SH-SY5Y (cell line): ENCODE results near the gene NUDT12.

Experiments used
- GATA2 ChIP-seq: IDR thresholded peaks from 2 replicates; pipeline ENCODE4 v1.6.1; 2011; ENCODE audit warnings: mild to moderate bottlenecking, low read depth, low read length
- GATA3 ChIP-seq: IDR thresholded peaks from 2 replicates; pipeline ENCODE4 v1.6.1; 2011; ENCODE audit warnings: low read depth, mild to moderate bottlenecking, low read length, moderate library complexity

Gene NUDT12

DNA sequence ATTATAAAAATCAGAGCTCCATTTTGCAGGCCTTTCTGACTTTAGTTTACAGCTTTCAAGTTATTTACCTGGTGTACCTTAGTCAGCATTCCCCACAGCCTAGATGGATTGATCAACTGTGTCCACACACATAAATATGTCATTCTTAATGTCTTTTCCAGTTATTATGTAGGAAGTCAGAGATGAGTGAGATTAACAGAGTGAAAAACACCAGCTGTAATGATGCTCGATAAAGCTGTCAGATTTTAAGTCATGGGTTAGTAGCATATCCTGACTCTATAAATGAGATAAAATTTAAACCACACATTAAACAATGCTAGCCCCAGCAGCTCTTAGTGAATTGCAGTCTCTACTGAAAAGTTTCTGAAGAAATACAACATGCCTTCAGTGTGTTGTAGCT, 48.9 kb downstream of the NUDT12 start:
- TF ChIP-seq GATA2 (peak; percentile 60; the same call in 1 of the 2 replicates), GATA3 (peak; percentile 76)

DNA sequence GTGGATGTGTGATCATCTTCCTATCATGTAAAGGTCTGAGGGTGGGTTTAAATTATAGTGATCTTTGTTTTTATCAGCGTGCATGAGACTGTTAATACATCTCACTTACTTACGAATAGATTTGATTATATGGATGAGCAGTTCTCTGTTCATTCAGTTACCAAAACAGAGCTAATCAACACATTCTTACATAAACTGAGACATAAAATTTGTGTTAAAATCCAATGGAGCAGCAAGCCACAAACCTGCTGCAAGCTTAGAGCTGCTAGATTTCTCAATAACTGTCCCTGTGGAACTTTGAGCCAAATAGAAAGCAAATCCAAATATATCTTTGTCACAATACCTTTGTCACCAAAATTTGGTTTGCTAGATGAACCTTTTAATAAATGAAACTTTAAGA, 50.1 kb downstream of the NUDT12 start:
- TF ChIP-seq GATA2 (no peak), GATA3 (no peak)

DNA sequence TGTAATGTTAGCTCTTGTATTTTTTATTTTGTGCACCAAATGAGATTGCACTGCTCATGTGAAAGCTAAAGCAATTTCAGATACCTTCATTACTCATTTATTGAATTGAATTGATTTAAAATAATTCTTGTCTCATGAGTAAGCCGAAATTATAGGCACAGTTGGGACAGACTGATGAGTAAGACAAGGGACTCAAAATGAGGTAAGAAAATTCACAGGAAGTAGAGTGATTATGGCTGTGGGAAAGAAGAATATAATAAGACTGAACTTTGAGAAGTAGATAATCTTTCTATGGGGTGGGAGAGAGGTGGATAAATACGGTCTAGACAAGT, 51.1 kb downstream of the NUDT12 start:
- no peak for TF ChIP-seq GATA2
- no peak for TF ChIP-seq GATA3

DNA sequence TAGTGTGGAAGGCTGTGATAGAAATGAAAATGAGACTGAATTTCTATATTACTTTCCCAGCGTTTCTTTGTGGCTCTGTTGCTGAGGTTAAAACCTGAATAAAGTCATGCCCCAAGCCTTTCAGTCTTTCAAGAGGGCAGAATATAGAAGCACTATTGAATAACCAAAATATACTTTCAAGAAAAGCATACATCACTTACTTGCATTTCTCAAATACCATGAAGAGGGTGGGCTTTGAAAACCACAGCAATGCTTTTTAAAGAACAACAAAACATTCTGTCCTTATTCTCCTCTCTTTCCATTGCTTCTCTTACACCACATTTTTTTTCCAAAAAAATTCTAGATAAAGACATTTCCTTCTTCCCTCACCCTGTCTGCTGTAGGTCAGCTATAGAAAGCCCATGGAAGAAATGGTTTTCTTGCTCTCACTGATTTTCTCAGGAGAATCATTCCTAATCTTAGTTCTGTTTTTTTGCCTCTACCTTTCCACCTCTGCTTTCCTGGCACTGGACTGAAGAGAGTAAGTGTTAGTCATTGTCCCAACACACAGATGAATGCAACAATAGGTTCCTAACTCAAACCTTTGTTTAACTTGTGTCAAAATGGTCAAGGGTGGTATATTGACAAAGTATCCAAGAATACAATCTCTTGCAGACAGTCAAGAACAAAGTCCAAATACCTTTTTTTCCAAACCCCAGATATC, 51.6 kb downstream of the NUDT12 start:
- TF ChIP-seq GATA2 = no peak
- no peak for TF ChIP-seq GATA3

DNA sequence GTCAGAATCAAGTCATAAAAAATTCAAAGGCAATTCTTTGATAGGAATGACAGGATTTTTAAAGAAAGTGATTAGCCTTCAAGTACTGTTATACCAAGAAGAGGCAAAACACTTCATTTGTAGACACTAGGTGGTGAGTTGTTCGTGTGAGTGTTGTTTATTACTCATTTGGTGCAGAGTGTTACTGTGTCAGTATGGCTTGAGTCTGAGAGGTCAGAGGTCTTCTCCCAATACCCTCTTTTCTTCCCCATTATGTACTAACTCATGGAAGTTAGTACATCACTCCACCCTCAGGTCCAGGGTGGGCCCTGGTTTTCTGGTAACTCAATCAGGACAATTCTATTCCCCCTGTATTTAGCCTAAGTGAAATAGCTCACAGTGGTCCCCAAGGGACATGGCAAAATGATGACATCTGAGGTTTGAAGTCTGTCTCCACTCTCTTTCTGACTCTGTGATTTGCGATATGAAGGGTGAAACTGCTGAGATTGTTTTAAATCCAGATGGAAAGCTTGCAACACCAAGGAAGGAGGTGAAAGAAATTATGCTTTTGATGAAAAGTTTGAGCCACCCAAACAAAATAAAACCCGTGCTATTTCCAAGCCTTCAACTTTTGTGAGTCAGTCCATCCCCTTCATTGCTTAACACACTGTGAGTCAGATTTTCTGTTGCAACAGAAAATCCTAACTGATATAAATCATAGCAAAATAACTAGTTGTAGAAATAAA, 56.8 kb downstream of the NUDT12 start:
- TF ChIP-seq GATA3 (no peak), GATA2 (no peak)

DNA sequence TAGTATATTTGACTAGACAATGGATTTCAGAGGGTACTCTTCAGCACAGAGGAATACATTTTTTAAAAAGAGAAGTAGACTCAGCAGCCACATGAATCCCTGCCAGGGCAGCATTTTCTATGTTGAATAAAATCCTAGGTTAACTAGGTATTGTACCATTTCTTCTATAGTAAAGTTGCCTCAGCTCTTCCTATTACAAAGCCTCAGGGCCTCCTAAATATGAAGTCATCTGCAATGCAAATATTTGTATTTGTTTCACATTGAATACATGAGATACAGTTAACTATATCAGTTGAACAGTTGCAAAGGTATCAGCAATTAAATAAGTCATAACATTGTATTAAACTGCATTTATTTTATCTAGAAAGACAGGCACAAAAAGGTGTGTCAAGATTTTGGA, 59.5 kb downstream of the NUDT12 start:
- TF ChIP-seq GATA2 = no peak
- no peak for TF ChIP-seq GATA3

DNA sequence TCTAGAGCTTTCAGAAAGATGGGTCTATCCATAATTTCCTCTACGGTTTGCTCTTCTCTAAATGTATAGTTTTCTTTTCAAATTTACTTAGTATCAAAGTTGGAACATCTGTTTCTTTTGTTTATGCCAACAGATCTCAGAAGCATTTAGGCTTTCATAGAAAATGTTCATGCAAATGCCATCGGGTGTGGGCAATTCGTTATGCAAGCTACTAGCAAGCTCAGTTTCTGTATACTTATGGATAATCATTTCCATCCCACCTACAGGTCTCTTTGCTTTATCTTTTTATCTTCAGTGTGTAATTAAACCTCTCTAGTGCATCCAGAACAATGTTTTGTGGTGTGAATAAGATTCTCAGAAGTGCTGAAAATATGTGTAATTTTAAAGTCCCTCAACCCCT, 59.9 kb downstream of the NUDT12 start:
- TF ChIP-seq GATA2 = no peak
- TF ChIP-seq GATA3 = no peak
